ENCODE data around the gene PRPF8.
"Not testable (repeated sequence)": the region's sequence is repeated elsewhere in the genome, so short reads cannot be mapped to it uniquely, and the experiment has no call there.

Gene PRPF8

DNA sequence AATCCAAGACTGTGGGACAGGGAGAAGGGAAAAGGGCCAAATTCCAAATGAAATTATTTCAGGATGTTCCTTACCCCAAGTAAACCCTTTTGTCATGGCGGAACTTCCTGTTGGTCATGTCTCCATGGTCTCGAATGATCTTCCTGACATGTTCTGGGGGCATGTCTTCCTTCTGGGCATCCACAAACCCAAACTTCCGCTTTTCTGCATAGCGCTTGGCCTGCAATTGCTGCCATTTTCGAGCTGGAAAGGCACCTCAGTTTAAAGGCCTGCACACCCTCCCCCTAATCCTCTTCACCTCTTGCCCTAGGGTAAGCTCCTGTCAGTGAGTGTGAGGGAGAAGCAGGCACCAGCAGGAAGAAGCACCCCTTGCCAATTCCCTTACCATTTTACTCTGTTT, 1.2 kb downstream of the PRPF8 start:
- peak overlapping the region; percentile 81 for H3K4me3 ChIP-seq (ENCODE audit: low read length)
- DNase-seq (ENCODE audit: low read depth) = no peak
- TF ChIP-seq, protein P1, sequence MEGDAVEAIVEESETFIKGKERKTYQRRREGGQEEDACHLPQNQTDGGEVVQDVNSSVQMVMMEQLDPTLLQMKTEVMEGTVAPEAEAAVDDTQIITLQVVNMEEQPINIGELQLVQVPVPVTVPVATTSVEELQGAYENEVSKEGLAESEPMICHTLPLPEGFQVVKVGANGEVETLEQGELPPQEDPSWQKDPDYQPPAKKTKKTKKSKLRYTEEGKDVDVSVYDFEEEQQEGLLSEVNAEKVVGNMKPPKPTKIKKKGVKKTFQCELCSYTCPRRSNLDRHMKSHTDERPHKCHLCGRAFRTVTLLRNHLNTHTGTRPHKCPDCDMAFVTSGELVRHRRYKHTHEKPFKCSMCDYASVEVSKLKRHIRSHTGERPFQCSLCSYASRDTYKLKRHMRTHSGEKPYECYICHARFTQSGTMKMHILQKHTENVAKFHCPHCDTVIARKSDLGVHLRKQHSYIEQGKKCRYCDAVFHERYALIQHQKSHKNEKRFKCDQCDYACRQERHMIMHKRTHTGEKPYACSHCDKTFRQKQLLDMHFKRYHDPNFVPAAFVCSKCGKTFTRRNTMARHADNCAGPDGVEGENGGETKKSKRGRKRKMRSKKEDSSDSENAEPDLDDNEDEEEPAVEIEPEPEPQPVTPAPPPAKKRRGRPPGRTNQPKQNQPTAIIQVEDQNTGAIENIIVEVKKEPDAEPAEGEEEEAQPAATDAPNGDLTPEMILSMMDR (IDR thresholded peaks at IDR 0.05; ENCODE audit: insufficient read depth, low read depth, low read length, missing control alignments) = no peak

DNA sequence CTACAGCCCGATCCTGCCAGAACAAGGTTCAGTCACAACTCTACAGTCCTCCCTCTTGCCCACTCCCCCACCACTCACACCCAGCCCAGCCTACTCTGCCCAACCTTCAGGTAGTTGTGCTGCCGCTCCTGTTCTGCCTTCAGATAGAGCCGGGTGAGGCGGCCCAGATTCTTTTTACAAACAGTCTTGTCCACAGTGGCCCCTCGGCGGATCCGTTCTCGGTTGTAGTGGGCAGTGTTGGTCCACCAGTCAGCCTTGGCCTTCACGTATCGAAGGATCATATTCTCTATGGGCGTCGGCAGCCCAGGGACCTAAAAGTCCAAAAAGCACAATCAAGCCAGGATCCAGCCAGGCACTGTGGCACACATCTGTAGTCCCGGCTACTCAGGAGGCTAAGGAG, 8.3 kb downstream of the PRPF8 start:
- DNase-seq (ENCODE audit: low read depth) = no peak
- TF ChIP-seq, protein P1 (IDR thresholded peaks at IDR 0.05; ENCODE audit: insufficient read depth, low read depth, low read length, missing control alignments) = no peak
- H3K4me3 ChIP-seq (ENCODE audit: low read length) = no peak overlapping the region

DNA sequence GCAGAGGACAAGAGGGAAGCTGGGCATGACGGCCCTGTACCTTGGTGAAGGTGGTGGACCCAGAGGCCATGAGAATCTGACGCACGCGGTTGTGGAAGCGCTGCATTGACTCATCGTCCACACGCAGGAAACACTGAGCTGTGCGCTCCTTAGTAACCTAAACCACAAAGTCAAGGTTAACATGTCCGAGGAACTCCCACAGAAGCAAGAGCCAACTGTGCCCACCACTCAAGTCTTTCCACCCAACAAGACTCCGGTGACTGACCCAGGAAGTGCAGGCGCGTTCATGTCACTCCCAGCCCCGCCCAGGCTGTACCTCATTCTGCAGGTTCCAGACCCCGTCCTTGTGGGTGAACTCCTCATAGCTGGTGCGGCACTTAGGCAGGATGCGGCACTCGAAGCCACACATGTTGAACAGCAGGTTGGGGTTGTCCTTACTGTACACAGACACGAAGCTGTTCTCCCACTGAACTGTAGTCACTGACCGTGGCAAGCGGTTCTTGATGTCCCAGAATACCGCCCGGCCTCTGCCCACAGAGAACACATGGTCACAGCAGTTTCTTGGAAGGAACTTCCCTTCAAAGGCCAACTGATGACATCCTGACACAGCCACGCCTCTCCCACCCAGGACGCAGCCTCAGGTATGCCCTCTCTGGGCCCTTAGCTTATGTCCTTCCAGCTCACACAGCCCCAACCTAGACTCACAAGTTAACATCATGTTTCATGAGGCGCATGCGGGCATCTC, 11.5 kb downstream of the PRPF8 start:
- no peak overlapping the region for H3K4me3 ChIP-seq (ENCODE audit: low read length)
- TF ChIP-seq, protein P1 (IDR thresholded peaks at IDR 0.05; ENCODE audit: insufficient read depth, low read depth, low read length, missing control alignments) = no peak
- DNase-seq (ENCODE audit: low read depth) = no peak

DNA sequence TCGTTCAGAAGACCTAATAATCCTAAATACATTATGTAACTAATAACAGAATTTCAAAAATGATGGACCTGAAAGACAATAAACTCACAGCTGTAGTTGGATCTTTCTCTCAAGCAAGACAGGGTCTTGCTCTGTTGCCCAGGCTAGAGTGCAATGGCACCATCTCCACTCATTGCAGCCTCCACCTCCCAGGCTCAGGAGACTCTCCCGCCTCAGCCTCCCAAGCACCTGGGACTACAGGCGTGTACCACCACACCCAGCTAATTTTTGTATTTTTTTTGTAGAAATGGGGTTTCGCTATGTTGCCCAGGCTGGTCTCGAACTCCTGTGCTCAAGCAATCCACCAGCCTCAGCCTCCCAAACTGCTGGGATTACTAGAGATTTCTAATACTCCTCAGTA, 20.7 kb downstream of the PRPF8 start:
- not testable (repeated sequence) for DNase-seq (ENCODE audit: low read depth); H3K4me3 ChIP-seq (ENCODE audit: low read length)

DNA sequence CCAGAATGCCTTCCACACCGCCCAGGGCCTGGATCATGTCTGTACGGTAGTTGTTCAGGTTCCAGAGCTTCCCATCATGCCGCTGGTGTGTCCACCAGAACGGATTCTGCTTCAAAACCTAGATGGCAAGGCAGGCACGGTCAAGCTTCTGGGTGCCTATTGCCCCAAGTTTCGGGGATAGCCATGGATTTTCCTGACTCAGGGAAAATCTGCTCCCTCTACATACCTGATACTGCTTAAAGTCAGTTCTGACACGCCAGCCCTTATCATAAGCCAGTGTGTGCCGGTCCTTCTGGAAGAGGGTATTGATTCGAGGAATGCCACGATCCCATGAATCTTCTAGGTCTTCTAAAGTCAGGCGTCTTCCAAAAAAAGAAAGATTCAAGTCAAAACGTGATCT, 23.6 kb downstream of the PRPF8 start:
- no peak for DNase-seq (ENCODE audit: low read depth)
- TF ChIP-seq, protein P1 (IDR thresholded peaks at IDR 0.05; ENCODE audit: insufficient read depth, low read depth, low read length, missing control alignments) = no peak
- no peak overlapping the region for H3K4me3 ChIP-seq (ENCODE audit: low read length)

DNA sequence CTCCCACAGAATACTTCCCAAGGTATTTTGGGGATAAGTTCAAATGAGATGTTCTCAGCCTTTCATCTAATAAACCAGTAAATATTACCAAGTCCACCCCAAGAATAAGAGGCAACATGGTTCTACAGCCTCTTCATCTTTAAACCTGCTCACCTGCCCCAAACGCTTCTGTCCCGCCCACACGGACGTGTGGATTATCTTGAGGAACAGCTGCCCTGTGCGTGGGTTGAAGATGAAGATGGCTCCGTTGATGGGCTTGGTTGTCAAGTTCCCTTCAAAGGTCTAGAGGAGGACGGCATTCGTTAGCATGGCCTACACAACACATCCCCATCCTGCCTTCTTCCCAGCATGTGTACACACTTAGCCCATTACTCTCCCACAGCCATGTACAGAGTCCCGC, 26.6 kb downstream of the PRPF8 start:
- H3K4me3 ChIP-seq (ENCODE audit: low read length) = no peak overlapping the region
- TF ChIP-seq, protein P1 (IDR thresholded peaks at IDR 0.05; ENCODE audit: insufficient read depth, low read depth, low read length, missing control alignments) = no peak
- DNase-seq (ENCODE audit: low read depth) = no peak

DNA sequence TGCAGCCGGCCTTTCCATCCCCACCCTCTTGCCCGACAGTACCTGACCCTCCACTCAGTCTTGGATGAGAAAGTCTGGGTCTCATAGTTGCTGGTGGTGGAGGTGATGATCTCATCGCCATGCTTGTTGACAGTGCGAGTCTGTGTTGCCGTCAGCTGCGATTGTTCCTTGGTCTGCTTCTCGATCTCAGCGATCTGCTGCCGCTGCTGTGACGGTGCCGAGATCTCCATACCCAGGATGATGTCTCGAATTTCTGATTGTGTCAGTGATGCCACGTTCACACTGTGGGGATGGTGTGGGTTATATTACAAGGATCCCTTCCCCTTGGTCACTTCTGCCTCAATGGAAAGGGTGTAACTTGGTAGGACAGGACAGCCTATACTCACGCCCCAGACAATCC, 30.9 kb downstream of the PRPF8 start:
- no peak overlapping the region for H3K4me3 ChIP-seq (ENCODE audit: low read length)
- no peak for DNase-seq (ENCODE audit: low read depth)
- TF ChIP-seq, protein P1 (IDR thresholded peaks at IDR 0.05; ENCODE audit: insufficient read depth, low read depth, low read length, missing control alignments) = no peak

DNA sequence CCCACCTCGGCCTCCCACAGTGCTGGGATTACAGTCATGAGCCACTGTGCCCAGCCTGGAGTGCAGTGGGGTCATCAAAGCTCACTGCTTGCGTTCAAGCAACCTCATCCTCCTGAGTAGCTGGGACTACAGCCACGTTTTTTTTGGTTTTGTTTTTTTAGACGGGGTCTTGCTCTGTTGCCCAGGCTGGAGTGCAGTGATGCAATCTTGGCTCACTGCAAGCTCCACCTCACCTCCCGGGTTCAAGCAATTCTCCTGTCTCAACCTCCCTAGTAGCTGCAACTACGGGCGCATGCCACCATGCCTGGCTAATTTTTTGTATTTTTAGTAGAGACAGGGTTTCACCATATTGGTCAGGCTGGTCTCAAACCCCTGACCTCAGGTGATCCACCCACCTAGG, 31.9 kb downstream of the PRPF8 start:
- DNase-seq (ENCODE audit: low read depth); H3K4me3 ChIP-seq (ENCODE audit: low read length): not testable (repeated sequence)
